ENCODE results near the gene PPP1R12C. TPM values are rescaled to one million over a fixed set of nuclear protein-coding genes. Genes with fewer than 3 reads are reported as not detected.

PPP1R12C gene
- total RNA-seq, 1 donor: 55.0 TPM

DNA sequence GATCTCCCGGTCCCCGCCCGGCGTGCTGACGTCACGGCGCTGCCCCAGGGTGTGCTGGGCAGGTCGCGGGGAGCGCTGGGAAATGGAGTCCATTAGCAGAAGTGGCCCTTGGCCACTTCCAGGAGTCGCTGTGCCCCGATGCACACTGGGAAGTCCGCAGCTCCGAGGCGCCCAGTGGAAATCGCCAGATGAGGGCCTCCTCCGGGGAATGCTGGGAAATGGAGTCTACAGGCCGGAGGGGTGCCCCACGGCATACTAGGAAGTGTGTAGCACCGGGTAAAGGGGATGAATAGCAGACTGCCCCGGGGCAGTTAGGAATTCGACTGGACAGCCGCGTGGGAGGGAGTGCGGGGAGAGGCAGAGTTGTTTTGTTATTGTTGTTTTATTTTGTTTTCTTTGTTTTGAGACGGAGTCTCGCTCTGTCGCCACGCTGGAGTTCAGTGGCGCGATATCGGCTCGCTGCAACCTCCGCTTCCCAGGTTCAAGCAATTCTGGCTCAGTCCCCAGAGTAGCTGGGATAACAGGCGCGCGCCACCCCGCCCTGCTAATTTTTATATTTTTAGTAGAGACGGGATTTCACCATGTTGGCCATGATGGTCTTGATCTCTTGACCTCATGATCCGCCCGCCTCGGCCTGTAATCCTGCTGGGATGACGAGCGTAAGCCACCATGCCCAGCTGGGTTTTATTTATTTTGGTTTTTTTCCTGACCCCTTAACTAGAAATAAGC lies 390 bp upstream of the PPP1R12C start:
- peak overlapping the region; percentile 95 for H2AFZ ChIP-seq (ENCODE audit: low read length)
- H3K27me3 ChIP-seq (ENCODE audit: insufficient read depth, low read length): no peaks in the 10 kb centered on the region
- TF ChIP-seq, protein P1, sequence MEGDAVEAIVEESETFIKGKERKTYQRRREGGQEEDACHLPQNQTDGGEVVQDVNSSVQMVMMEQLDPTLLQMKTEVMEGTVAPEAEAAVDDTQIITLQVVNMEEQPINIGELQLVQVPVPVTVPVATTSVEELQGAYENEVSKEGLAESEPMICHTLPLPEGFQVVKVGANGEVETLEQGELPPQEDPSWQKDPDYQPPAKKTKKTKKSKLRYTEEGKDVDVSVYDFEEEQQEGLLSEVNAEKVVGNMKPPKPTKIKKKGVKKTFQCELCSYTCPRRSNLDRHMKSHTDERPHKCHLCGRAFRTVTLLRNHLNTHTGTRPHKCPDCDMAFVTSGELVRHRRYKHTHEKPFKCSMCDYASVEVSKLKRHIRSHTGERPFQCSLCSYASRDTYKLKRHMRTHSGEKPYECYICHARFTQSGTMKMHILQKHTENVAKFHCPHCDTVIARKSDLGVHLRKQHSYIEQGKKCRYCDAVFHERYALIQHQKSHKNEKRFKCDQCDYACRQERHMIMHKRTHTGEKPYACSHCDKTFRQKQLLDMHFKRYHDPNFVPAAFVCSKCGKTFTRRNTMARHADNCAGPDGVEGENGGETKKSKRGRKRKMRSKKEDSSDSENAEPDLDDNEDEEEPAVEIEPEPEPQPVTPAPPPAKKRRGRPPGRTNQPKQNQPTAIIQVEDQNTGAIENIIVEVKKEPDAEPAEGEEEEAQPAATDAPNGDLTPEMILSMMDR (IDR thresholded peaks at IDR 0.05; ENCODE audit: extremely low read depth, low read depth, low read length): no peak
- peak overlapping the region; percentile 78 for H3K4me2 ChIP-seq (ENCODE audit: insufficient read depth, low read length)
- peaks cover 14% of the 10 kb centered on the region for H3K4me1 ChIP-seq (ENCODE audit: insufficient read depth, low read length)
- peaks cover 38% of the 10 kb centered on the region for H4K20me1 ChIP-seq (ENCODE audit: insufficient read depth, low read length)
- H3K36me3 ChIP-seq (ENCODE audit: insufficient read depth, low read length): no peaks in the 10 kb centered on the region
- peak; percentile 100 for DNase-seq (ENCODE audit: insufficient read length, low spot score, missing footprints)
- peak overlapping the region; percentile 54 for H3K27ac ChIP-seq (ENCODE audit: low read depth, low read length)
- H3K79me2 ChIP-seq (ENCODE audit: insufficient read depth, low read length): peaks cover 44% of the 10 kb centered on the region
- no peaks in the 10 kb centered on the region for H3K9me3 ChIP-seq (ENCODE audit: low read depth, low read length)
- peak overlapping the region; percentile 74 for H3K4me3 ChIP-seq (ENCODE audit: insufficient read depth, low read length)

DNA sequence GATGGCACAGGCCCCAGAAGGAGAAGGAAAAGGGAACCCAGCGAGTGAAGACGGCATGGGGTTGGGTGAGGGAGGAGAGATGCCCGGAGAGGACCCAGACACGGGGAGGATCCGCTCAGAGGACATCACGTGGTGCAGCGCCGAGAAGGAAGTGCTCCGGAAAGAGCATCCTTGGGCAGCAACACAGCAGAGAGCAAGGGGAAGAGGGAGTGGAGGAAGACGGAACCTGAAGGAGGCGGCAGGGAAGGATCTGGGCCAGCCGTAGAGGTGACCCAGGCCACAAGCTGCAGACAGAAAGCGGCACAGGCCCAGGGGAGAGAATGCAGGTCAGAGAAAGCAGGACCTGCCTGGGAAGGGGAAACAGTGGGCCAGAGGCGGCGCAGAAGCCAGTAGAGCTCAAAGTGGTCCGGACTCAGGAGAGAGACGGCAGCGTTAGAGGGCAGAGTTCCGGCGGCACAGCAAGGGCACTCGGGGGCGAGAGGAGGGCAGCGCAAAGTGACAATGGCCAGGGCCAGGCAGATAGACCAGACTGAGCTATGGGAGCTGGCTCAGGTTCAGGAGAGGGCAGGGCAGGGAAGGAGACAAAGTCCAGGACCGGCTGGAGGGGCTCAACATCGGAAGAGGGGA lies 1.1 kb downstream of the PPP1R12C start:
- peaks cover 14% of the 10 kb centered on the region for H3K4me1 ChIP-seq (ENCODE audit: insufficient read depth, low read length)
- no peaks in the 10 kb centered on the region for H3K9me3 ChIP-seq (ENCODE audit: low read depth, low read length)
- H3K36me3 ChIP-seq (ENCODE audit: insufficient read depth, low read length): peaks cover 4% of the 10 kb centered on the region
- peak overlapping the region; percentile 97 for H3K4me2 ChIP-seq (ENCODE audit: insufficient read depth, low read length)
- H3K27me3 ChIP-seq (ENCODE audit: insufficient read depth, low read length): no peaks in the 10 kb centered on the region
- H3K79me2 ChIP-seq (ENCODE audit: insufficient read depth, low read length): peaks cover 58% of the 10 kb centered on the region
- peak overlapping the region; percentile 75 for H2AFZ ChIP-seq (ENCODE audit: low read length)
- peaks cover 51% of the 10 kb centered on the region for H4K20me1 ChIP-seq (ENCODE audit: insufficient read depth, low read length)
- TF ChIP-seq, protein P1 (IDR thresholded peaks at IDR 0.05; ENCODE audit: extremely low read depth, low read depth, low read length): no peak
- peak overlapping the region; percentile 94 for H3K4me3 ChIP-seq (ENCODE audit: insufficient read depth, low read length)
- peak; percentile 98 for DNase-seq (ENCODE audit: insufficient read length, low spot score, missing footprints)
- H3K27ac ChIP-seq (ENCODE audit: low read depth, low read length): peak overlapping the region; percentile 77

DNA sequence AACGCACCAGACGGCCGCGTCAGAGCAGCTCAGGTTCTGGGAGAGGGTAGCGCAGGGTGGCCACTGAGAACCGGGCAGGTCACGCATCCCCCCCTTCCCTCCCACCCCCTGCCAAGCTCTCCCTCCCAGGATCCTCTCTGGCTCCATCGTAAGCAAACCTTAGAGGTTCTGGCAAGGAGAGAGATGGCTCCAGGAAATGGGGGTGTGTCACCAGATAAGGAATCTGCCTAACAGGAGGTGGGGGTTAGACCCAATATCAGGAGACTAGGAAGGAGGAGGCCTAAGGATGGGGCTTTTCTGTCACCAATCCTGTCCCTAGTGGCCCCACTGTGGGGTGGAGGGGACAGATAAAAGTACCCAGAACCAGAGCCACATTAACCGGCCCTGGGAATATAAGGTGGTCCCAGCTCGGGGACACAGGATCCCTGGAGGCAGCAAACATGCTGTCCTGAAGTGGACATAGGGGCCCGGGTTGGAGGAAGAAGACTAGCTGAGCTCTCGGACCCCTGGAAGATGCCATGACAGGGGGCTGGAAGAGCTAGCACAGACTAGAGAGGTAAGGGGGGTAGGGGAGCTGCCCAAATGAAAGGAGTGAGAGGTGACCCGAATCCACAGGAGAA lies 1.9 kb downstream of the PPP1R12C start:
- no peaks in the 10 kb centered on the region for H3K27me3 ChIP-seq (ENCODE audit: insufficient read depth, low read length)
- H3K9me3 ChIP-seq (ENCODE audit: low read depth, low read length): no peaks in the 10 kb centered on the region
- peaks cover 61% of the 10 kb centered on the region for H3K79me2 ChIP-seq (ENCODE audit: insufficient read depth, low read length)
- TF ChIP-seq, protein P1 (IDR thresholded peaks at IDR 0.05; ENCODE audit: extremely low read depth, low read depth, low read length): no peak
- peak; percentile 91 for DNase-seq (ENCODE audit: insufficient read length, low spot score, missing footprints)
- peak overlapping the region; percentile 75 for H2AFZ ChIP-seq (ENCODE audit: low read length)
- H3K4me1 ChIP-seq (ENCODE audit: insufficient read depth, low read length): peaks cover 14% of the 10 kb centered on the region
- peaks cover 52% of the 10 kb centered on the region for H4K20me1 ChIP-seq (ENCODE audit: insufficient read depth, low read length)
- peak overlapping the region; percentile 97 for H3K4me2 ChIP-seq (ENCODE audit: insufficient read depth, low read length)
- peaks cover 4% of the 10 kb centered on the region for H3K36me3 ChIP-seq (ENCODE audit: insufficient read depth, low read length)
- H3K4me3 ChIP-seq (ENCODE audit: insufficient read depth, low read length): peak overlapping the region; percentile 94
- peak overlapping the region; percentile 77 for H3K27ac ChIP-seq (ENCODE audit: low read depth, low read length)

Data from osteoblast (primary cell).